ENCODE results near the gene EHD3.

EHD3 gene

DNA sequence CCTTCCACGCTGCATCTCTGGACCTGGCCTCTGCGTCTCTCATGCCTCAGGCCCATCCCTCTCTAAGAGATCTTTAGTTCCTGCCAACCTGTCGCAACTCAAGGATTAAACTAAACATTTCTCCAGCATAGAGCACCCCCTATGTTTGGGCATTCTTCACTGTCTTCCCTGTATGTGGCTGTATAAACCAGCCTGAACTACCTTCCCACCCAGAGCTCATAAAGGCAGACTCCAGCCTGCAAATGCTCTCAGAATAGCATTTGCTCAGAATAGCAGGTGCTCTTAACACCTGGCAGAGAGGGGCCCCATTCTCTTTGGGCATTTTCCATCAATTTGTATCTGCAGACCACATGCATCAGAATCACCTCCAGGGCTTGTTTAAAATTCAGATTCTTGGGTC lies 83.4 kb downstream of the EHD3 start:
- H3K27ac Mint-ChIP-seq, result no peak overlapping the region
- H3K9me3 Mint-ChIP-seq, result no peaks in the 10 kb centered on the region
- no peaks in the 10 kb centered on the region for H3K36me3 Mint-ChIP-seq (ENCODE audit: low read depth)
- H3K27me3 Mint-ChIP-seq (ENCODE audit: low read depth), result peaks cover 5% of the 10 kb centered on the region
- no peak overlapping the region for H3K4me3 Mint-ChIP-seq
- H3K4me1 Mint-ChIP-seq, result no peaks in the 10 kb centered on the region
- no peak for TF ChIP-seq CTCF (IDR thresholded peaks at IDR 0.05; ENCODE audit: unreplicated experiment in 3 of 3)

DNA sequence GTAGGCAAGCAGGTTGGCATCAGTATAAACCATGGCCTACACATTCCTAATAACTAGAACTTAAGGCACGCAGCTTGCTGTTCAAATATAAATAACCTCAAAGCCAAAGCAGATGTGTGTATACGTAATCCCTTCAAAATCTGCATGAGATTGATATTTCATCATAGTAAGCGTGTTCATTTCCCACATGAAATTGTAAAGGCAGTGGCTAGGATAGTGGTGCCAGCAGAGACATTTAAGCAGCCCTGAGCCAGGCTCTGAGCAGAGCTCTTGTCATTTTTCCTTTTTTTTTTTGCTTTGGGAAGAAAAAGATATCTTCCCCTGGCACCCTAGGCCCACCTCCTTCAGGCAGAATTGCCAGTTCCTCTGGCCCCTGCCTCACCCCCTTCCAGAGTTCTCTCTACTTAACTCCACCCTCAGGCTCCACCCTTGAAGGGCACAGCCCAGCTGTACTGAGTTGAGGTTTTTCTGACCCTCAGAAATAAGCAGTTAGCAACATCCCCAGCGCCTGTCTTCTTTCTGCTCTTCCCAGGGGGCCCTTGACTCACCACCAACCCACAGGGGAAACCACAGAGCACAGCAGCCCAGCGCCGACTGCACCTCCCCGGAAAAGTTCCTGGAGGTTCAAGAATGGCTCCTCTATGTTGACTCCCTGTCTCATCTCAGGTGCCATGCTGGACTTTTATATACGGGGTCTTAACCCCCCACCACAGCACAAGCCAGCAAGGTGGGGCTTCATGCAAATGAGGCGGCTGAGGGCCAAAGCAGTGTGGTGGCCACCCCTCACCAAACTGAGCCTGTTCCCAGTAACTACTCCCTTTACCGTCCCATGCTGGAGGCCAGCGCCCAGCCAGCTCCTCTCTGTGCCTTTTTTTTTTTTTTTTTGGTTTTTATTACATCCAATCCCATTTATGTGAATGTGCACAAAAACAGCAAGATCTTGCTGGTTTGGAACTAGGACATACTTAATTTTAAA lies 84.7 kb downstream of the EHD3 start:
- H3K27ac Mint-ChIP-seq, result no peak overlapping the region
- H3K36me3 Mint-ChIP-seq (ENCODE audit: low read depth), result no peaks in the 10 kb centered on the region
- TF ChIP-seq CTCF (IDR thresholded peaks at IDR 0.05; ENCODE audit: unreplicated experiment in 3 of 3), result no peak
- no peaks in the 10 kb centered on the region for H3K4me1 Mint-ChIP-seq
- no peaks in the 10 kb centered on the region for H3K9me3 Mint-ChIP-seq
- H3K27me3 Mint-ChIP-seq (ENCODE audit: low read depth), result peaks cover 5% of the 10 kb centered on the region
- no peak overlapping the region for H3K4me3 Mint-ChIP-seq
